Keratinocyte (primary cell): ENCODE results near the gene THAP6.

Experiments
- EZH2 ChIP-seq: IDR thresholded peaks from one replicate; pipeline ENCODE4 v1.6.1; 2012; ENCODE audit warnings: inconsistent platforms, mild to moderate bottlenecking, low read length, moderate library complexity
- TF ChIP-seq, protein P1 (sequence below), 3 experiments: IDR thresholded peaks in 1 of 3; conservative IDR thresholded peaks in 1 of 3; optimal IDR thresholded peaks in 1 of 3; 2 replicates in 2 of 3; 3 replicates in 1 of 3; pipeline versions ENCODE3 to v1.5.1; 2011; ENCODE audit warnings: low read length in 3 of 3, mild to moderate bottlenecking in 3 of 3, moderate library complexity in 2 of 3, control low read depth in 1 of 3, inconsistent platforms in 1 of 3; ENCODE audit not compliant: insufficient read depth in 2 of 3; ENCODE audit errors: extremely low read depth in 1 of 3

DNA sequence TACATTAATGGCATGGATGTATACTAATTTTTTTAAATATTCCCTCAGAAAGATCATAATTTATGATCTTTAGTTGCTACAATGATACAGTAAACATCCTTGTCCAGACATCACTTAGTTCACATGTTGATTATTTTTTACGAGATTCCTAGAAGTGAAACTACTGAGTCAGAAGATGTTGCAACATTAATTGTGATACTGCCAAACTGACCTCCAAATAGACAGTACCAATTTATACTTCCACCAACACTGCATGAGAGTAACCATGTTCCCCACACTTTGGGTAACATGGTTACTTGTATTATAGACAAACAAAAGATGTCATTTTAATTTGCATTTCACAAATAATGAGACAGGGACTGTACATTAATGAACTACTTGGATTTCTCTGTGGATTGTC lies 19.7 kb upstream of the THAP6 start:
- TF ChIP-seq, protein P1, sequence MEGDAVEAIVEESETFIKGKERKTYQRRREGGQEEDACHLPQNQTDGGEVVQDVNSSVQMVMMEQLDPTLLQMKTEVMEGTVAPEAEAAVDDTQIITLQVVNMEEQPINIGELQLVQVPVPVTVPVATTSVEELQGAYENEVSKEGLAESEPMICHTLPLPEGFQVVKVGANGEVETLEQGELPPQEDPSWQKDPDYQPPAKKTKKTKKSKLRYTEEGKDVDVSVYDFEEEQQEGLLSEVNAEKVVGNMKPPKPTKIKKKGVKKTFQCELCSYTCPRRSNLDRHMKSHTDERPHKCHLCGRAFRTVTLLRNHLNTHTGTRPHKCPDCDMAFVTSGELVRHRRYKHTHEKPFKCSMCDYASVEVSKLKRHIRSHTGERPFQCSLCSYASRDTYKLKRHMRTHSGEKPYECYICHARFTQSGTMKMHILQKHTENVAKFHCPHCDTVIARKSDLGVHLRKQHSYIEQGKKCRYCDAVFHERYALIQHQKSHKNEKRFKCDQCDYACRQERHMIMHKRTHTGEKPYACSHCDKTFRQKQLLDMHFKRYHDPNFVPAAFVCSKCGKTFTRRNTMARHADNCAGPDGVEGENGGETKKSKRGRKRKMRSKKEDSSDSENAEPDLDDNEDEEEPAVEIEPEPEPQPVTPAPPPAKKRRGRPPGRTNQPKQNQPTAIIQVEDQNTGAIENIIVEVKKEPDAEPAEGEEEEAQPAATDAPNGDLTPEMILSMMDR (optimal IDR thresholded peaks at IDR 0.05 in 1 of 3, IDR thresholded peaks at IDR 0.05 in 1 of 3, conservative IDR thresholded peaks at IDR 0.05 in 1 of 3; ENCODE audit: extremely low read depth in 1 of 3, insufficient read depth in 2 of 3, low read length in 3 of 3): no peak
- no peak for TF ChIP-seq EZH2
